Calu3 (cell line): Measurements from ENCODE around the gene RHOC. TPM values are rescaled to one million over a fixed set of nuclear protein-coding genes. Genes with fewer than 3 reads are reported as not detected.

ENCODE experiments used
- BruUV-seq: library from RNA; stranded (reverse); fragments of 400-500 nt; replicated peaks from 2 replicates; lab custom pipeline; 2021; lab: Mats Ljungman, UMichigan
- CTCF ChIA-PET: fragments of 300-600 bp; sonication (Branson Sonifier 250); formaldehyde crosslinking; loops from one replicate; lab custom pipeline; 2022; ENCODE audit warnings: antibody characterized with exemption; lab: Charles Lee
- DNase-seq: peaks from one replicate; pipeline ENCODE4 v3.0.0; 2022
- H3K27ac Mint-ChIP-seq: one replicate; pipeline ENCODE4 v1.8.0; 2022; ENCODE audit warnings: mixed read lengths; ENCODE audit not compliant: unreplicated experiment
- H3K27me3 Mint-ChIP-seq: one replicate; pipeline ENCODE4 v1.8.0; 2022; ENCODE audit warnings: mixed read lengths; ENCODE audit not compliant: unreplicated experiment
- H3K36me3 Mint-ChIP-seq: one replicate; pipeline ENCODE4 v1.8.0; 2022; ENCODE audit warnings: mild to moderate bottlenecking, moderate library complexity, mixed read lengths; ENCODE audit not compliant: insufficient read depth, unreplicated experiment
- H3K4me1 Mint-ChIP-seq: one replicate; pipeline ENCODE4 v1.8.0; 2022; ENCODE audit warnings: mild to moderate bottlenecking, low read depth, mixed read lengths; ENCODE audit not compliant: unreplicated experiment
- H3K4me3 Mint-ChIP-seq: one replicate; pipeline ENCODE4 v1.8.0; 2022; ENCODE audit warnings: mild to moderate bottlenecking, low read depth, moderate library complexity, mixed read lengths; ENCODE audit not compliant: unreplicated experiment
- H3K9me3 Mint-ChIP-seq: one replicate; pipeline ENCODE4 v1.8.0; 2022; ENCODE audit warnings: low read depth, mixed read lengths; ENCODE audit not compliant: unreplicated experiment
- intact Hi-C: fragments of 100-400 bp; cut with micrococcal nuclease; formaldehyde crosslinking; loops from one replicate; pipeline ENCODE4 v1.10.0; 2022; ENCODE audit not compliant: unreplicated experiment
- total RNA-seq: library from RNA; stranded (reverse); gene quantifications from 2 replicates; pipeline ENCODE4 v1.2.3, GENCODE V29; 2022
- TF ChIP-seq, protein P1 (sequence below): fragments of 200-600 bp; IDR thresholded peaks from one replicate; pipeline ENCODE4 v1.8.0; 2022; ENCODE audit warnings: antibody characterized with exemption; ENCODE audit not compliant: unreplicated experiment

Gene RHOC
- total RNA-seq, 1 experiment from 2014 or later, result 176 TPM

DNA sequence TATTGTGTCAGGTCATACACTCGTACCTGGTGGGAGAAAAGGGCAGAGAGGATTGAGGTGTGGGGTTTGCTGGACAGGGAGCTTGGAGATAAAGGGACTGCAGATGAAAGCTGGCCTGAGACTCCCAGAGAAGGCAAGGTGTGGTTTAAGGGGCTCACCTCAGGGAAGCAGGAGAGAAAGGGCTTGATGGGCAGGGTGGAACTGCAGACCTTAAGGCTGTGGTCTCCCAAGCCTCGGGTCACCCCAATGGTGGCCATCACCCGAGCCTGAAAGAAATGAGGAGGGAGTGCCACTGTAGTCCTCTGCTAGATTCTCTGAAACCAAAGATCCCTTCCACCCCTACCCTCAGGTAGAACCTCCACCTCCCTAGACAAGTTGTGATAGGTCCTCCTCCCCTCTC, 3.7 kb upstream of the RHOC start:
- Mint-ChIP-seq H3K27me3 (no peaks in the 10 kb centered on the region), H3K4me3 (no peak overlapping the region)

GRCh38 chr1:112710159-112710558, 3.2 kb upstream of the RHOC start:
- Mint-ChIP-seq H3K36me3 (peaks cover 39% of the 10 kb centered on the region), H3K27ac (no peak overlapping the region), H3K9me3 (no peaks in the 10 kb centered on the region), H3K4me1 (peaks cover 24% of the 10 kb centered on the region), H3K4me3 (no peak overlapping the region), H3K27me3 (no peaks in the 10 kb centered on the region)
- CTCF ChIA-PET, result no interaction called here
- intact Hi-C loops, result no loop called here
- TF ChIP-seq, protein P1, sequence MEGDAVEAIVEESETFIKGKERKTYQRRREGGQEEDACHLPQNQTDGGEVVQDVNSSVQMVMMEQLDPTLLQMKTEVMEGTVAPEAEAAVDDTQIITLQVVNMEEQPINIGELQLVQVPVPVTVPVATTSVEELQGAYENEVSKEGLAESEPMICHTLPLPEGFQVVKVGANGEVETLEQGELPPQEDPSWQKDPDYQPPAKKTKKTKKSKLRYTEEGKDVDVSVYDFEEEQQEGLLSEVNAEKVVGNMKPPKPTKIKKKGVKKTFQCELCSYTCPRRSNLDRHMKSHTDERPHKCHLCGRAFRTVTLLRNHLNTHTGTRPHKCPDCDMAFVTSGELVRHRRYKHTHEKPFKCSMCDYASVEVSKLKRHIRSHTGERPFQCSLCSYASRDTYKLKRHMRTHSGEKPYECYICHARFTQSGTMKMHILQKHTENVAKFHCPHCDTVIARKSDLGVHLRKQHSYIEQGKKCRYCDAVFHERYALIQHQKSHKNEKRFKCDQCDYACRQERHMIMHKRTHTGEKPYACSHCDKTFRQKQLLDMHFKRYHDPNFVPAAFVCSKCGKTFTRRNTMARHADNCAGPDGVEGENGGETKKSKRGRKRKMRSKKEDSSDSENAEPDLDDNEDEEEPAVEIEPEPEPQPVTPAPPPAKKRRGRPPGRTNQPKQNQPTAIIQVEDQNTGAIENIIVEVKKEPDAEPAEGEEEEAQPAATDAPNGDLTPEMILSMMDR, result no peak
- BruUV-seq, result no TSS peak
- no peak for DNase-seq

More for the DNA sequence above, 3.7 kb upstream of the RHOC start:
- intact Hi-C loops, result no loop called here
- Mint-ChIP-seq H3K4me1 (peaks cover 20% of the 10 kb centered on the region), H3K9me3 (no peaks in the 10 kb centered on the region), H3K27ac (no peak overlapping the region), H3K36me3 (peaks cover 39% of the 10 kb centered on the region)
- no TSS peak for BruUV-seq
- no peak for DNase-seq
- TF ChIP-seq, protein P1, result no peak
- CTCF ChIA-PET, result no interaction called here

GRCh38 chr1:112708489-112708888, 1.6 kb upstream of the RHOC start:
- CTCF ChIA-PET, result interaction anchor here (0.6 to 1.3 kb wide), 2 partner anchors 35 to 825 kb away, joined by 3 read pairs; no protein-coding TSS in a partner anchor
- Mint-ChIP-seq H3K27ac (no peak overlapping the region), H3K4me3 (no peak overlapping the region), H3K4me1 (peaks cover 31% of the 10 kb centered on the region), H3K36me3 (peaks cover 39% of the 10 kb centered on the region), H3K9me3 (no peaks in the 10 kb centered on the region), H3K27me3 (no peaks in the 10 kb centered on the region)
- TF ChIP-seq, protein P1, result no peak
- intact Hi-C loops, result loop anchor here (5.0 kb wide), 2 partner anchors 71 to 316 kb away; no protein-coding TSS in a partner anchor
- DNase-seq, result no peak
- BruUV-seq, result no TSS peak

DNA sequence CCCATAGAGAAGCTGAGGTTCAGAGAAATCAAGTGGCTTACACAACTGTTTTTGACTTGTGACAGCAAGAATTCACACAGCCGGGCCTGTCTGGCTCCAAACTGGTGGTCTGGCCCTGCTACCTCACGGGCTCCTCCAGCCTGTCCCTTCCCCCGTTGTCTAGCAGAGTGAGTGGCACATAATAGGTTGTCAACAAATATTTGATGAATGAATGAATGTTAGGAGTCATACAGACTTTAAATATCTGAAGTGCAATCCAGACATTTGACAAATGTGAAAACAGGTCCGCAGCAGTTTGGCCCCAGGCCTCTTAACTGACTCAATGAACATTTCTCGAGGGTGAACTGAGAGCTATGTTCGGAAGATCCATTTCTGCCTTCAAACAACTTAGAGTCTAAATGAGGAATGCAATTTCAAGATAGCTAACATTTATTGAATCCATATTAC, 1.1 kb upstream of the RHOC start:
- H3K27ac Mint-ChIP-seq, result peak overlapping the region; percentile 77
- H3K27me3 Mint-ChIP-seq, result no peaks in the 10 kb centered on the region
- TF ChIP-seq, protein P1, result no peak
- H3K36me3 Mint-ChIP-seq, result peaks cover 43% of the 10 kb centered on the region
- no TSS peak for BruUV-seq
- no peaks in the 10 kb centered on the region for H3K9me3 Mint-ChIP-seq
- peaks cover 30% of the 10 kb centered on the region for H3K4me1 Mint-ChIP-seq
- intact Hi-C loops, result loop anchor here (5.0 kb wide), 2 partner anchors 71 to 316 kb away; no protein-coding TSS in a partner anchor
- no peak for DNase-seq
- CTCF ChIA-PET, result interaction anchor here (0.6 to 1.3 kb wide), 2 partner anchors 34 to 826 kb away, joined by 3 read pairs; no protein-coding TSS in a partner anchor
- H3K4me3 Mint-ChIP-seq, result peak overlapping the region; percentile 97
